SK-N-SH (cell line): ENCODE data around the gene MCF2L.

Experiments used
- GABPA ChIP-seq: IDR thresholded peaks from 2 replicates; pipeline ENCODE4 v1.4.0; 2012; ENCODE audit warnings: low read depth, mild to moderate bottlenecking
- MXI1 ChIP-seq: IDR thresholded peaks from 2 replicates; pipeline ENCODE4 v1.6.1; 2012; ENCODE audit warnings: mild to moderate bottlenecking, low read depth, low read length, improper control_type of control experiment
- TAF1 ChIP-seq: IDR thresholded peaks from 2 replicates; pipeline ENCODE4 v1.6.1; 2012; ENCODE audit warnings: low read depth, mild to moderate bottlenecking, low read length, moderate library complexity, borderline replicate concordance

DNA sequence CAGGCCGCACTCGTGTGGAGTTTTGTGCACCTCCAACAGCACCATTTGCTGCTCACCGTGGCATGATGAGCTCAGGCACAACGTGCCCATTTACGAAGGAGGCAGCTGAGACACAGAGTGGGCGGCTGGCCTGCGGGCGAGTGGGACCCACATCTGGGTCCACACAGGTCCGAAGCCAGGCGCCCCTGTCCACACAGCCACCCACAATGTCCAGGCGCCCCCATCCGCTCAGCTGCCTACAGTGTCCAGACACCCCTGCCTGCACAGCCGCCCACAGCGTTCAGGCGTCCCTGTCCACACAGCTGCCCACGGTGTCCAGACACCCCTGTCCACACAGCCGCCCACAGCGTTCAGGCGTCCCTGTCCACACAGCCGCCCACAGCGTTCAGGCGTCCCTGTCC is 94.1 kb downstream of the MCF2L start:
- TF ChIP-seq GABPA (no peak), MXI1 (no peak), TAF1 (no peak)
